HG03280 (cell line): ENCODE measurements around the gene RPL38.
"Not testable (repeated sequence)": the region's sequence is repeated elsewhere in the genome, so short reads cannot be mapped to it uniquely, and the experiment has no call there.

Experiments used
- ATAC-seq: cut with Tn5 transposase; IDR thresholded peaks from one replicate; pipeline ENCODE4 v1.9.1; 2021; ENCODE audit warnings: mild to moderate bottlenecking, moderate library complexity; ENCODE audit not compliant: unreplicated experiment

Gene RPL38

DNA sequence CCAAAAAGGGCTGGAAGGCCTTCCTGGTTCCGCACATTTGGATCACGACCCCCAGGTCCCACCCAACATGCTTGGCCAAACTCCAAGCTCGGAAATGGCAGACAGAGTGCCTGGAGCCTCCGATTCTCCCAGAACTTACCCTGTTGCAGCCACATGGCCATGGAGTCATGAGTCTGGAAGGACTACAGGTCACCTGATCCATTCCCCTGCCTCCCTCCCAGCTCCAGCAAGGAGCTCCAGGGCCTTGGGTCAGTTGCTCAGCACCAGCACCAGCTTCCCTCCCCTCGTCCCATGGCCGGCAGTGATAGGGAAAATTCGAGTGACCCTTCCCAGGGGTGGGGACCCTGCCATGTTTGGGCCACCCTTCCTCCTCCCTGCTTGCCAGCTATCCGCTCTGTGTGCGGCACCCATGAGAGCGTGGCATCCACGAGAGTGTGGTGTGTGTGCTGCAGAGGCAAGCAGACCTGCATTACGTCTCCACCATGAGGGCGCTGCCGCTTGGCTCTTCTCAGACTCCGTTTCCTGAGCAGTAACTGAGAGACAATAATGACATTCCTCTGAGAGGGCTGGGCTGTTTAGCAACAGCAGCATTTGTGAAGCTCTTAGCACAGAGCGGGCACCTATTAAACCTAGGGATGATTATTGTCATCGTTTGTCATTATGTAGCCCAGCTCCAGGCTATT is 21.3 kb upstream of the RPL38 start:
- ATAC-seq = no peak

DNA sequence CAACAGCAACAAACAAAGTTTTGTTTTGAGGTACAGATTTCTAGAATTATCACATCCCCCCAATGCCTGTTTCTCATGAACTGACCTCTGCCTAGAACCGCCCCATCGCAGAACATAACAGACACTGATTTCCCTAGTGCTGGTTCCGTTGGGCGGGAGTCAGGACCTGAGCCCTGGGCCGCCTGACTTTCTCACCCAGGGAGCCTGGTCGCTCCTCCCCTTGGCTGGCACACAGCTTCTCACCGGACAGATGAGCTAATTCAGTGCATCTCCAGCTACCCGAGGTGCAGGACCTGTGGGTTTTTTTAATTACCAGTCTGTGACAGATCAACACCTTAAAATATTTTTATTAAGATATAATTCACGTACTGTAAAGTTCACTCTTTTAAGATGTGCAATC is 20.1 kb upstream of the RPL38 start:
- ATAC-seq = no peak

- ATAC-seq = no peak
Observed at GRCh38 chr17:74185571-74186185, 17.8 kb upstream of the RPL38 start.

- no peak for ATAC-seq
Observed at GRCh38 chr17:74186498-74186897, 17.0 kb upstream of the RPL38 start.

- ATAC-seq = no peak
Observed at GRCh38 chr17:74187761-74188160, 15.7 kb upstream of the RPL38 start.

- not testable (repeated sequence) for ATAC-seq
Observed at GRCh38 chr17:74188687-74189086, 14.8 kb upstream of the RPL38 start.

DNA sequence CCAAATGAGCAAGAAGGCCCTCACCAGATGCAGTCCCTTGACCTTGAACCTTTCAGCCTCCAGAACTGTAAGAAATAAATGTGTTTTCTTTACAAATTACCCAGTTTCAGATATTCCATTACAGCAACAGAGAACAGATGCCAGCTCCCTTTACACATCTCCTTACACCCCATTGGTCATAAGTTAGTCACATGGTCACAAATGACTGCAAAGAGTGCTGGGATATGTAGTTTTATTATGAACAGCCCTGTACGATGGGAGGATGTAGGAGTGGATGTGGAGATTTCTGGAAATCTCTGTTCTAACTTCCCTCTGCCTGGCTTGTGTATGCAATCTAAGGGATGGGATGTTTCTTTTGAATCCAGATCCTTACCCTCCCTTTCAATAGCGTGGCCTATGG is 13.3 kb upstream of the RPL38 start:
- ATAC-seq = no peak

DNA sequence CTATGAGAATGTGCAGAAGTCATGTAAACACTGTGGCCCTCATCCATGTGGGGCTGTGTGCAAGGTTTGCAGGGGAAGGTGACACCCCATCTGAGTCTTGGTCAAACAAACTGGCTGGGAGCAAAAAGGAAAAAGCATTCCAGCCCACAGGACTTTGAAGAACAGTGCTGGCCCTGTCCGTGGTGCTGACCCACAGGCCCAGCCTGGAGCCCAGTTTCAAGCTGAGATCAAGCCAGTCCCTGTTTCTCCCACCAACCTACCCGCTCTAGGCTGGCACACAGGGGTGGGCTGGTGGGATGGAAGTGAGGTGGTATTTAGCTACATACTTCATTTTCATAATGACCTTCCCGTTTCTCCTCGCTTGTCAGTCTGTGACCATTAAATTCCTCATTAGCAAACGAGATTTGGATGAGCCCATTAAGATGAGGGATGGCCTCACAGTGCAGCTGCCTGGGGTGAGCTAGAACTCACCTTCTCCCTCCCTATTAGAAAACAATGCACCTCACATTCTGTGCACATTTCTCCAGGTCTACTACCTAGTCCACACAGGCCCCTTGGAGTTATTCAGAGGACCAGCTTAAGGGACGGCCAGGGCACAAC is 12.6 kb upstream of the RPL38 start:
- no peak for ATAC-seq

- no peak for ATAC-seq
Observed at GRCh38 chr17:74192950-74193781, 10.3 kb upstream of the RPL38 start.

DNA sequence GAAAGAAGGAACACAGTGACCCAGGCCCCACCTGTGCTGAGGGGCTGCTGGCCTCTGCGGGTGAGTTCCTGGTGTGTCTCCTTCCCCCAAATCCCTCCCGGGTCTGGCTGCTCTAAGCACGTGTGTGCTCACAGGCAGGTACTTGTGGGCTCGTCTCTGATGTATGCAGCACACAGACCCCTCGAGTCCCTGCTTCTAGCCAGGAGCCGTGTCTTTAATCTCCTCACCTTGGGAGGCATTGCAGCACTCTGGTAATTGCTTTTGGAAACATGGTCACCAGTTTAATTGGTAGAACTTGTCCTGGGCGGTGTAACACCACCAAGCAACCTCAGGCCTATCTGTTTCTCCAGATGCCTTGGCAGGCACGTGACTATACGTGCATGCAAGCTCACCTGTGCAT is 8.8 kb upstream of the RPL38 start:
- no peak for ATAC-seq

GRCh38 chr17:74196541-74197317 is 6.7 kb upstream of the RPL38 start:
- ATAC-seq = no peak

- ATAC-seq = no peak
Observed at GRCh38 chr17:74197801-74198200, 5.7 kb upstream of the RPL38 start.

DNA sequence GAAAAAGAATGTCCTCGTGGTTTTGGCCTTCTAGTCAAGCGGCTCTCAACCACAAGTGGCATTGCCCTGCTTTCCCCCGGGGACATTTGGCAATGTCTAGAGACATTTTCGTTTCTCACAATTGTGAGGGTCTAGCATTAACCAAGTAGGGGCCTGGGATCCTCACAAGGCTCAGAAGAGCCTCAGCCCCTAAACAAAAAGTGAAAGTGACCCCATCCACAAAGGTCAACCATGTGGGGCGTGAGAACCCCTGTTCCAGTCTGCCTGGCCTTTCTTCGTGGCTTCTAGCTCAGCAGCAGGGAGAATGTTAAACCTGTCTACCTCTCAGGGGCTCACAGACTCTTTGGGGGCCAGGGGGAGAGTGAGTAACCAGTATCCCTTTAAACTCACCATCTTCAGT is 4.8 kb upstream of the RPL38 start:
- no peak for ATAC-seq

DNA sequence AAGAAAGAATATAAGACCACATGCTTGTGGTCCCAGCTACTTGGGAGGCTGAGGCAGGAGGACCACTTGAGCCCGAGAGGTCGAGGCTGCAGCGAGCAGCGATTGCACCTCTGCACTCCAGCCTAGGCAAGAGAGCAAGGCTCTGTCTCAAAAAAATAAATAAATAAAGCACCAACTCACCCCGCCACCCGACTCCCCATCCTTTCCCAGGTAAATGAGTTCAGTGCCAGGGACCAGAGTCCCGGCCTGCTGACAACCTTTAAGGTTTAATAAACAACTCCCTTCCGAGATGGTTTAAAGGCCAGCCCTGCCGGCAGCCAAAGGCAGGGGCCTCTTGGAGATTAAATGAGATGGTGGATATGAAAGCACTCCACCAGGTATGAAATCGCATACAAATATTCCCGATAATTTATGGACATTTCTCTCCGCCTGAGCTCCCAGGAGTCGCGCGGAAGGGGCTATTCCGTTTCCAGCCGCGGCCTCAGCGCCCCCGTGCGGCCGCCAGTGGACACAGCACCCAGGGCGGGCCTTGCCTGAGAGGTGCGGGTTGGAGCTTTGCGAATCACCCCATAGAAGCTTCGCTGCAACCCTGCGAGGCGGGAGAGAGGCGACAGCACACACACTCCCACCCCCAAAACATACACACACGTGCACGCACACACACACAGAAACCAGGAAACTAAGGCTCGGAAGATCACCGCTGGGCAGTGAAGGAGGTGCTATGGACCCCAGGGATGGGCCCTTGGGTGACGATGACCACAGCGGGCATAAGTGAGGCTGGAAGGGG is 4.0 kb upstream of the RPL38 start:
- ATAC-seq = no peak

DNA sequence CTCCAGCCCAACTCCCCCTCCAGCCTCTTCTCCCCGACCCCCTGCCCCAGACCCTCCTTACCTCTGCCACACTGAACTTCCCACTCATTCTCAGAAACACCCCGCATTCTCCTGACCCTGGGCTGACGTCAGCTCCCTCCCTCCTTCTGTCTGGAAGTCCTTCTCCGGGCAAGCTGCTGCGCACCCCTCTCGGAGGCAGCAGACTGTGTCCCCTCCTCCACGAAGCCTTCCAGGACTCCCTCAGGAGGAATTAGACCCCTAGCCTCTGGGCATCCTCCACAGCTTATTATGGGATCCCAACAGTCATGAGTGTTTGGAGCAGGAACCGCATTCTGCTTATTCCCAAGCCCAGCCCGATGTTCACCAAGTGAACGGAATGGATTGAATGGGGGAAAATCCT is 3.4 kb upstream of the RPL38 start:
- no peak for ATAC-seq

GRCh38 chr17:74201250-74201649 is 2.2 kb upstream of the RPL38 start:
- no peak for ATAC-seq

GRCh38 chr17:74201948-74202347 is 1.5 kb upstream of the RPL38 start:
- no peak for ATAC-seq

- no peak for ATAC-seq
Observed at GRCh38 chr17:74202938-74203337, 540 bp upstream of the RPL38 start.

DNA sequence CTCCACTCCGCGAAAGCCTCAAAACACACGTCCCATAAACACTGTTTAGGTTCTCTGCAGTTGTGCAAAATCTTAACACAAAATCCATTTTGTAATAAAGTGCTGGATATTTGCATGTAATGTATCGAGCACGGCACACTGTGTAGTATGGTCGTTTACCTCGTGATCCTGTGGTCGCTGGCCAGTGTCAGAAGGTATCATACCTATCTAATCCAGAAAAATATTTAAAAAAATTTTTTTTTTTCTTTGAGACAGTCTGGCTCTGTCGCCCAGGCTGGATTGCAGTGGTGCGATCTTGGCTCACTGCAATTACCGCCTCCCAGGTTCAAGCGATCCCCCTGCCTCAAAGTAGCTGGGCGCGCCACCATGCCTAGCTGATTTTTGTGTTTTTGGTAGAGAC is 996 bp downstream of the RPL38 start:
- no peak for ATAC-seq

DNA sequence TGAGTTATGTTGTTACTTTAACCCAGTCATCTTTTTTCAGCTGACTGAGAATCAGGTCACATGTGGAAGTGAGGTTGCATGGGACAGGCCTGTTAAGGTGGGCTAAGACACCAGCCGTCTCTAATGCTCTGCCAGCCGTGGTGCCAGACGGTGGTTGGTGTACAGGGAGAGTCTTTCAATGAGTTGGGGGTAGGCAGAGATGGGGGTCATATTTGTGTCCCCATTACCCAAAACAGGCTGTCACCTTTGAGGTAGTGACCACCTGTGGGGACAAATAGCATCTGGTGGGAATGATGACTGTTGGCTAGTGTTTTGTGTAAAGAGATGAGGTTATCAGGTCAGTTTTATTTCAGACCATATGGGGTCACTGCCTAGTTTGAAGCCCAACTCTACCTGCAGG is 1.8 kb downstream of the RPL38 start:
- ATAC-seq = no peak
